Panc1 (cell line): Measurements from ENCODE around the gene CYFIP2.

Experiments
- CTCF ChIP-seq: fragments of 450-650 bp; IDR thresholded peaks from 2 replicates; pipeline ENCODE4 v1.5.1; 2017; ENCODE audit warnings: mild to moderate bottlenecking
- POLR2AphosphoS5 ChIP-seq: IDR thresholded peaks from 2 replicates; pipeline ENCODE4 v1.6.1; 2012; ENCODE audit warnings: mild to moderate bottlenecking, low read depth, low read length, moderate library complexity
- SIN3A ChIP-seq: IDR thresholded peaks from 2 replicates; pipeline ENCODE4 v1.6.1; 2012; ENCODE audit warnings: low read depth, mild to moderate bottlenecking, low read length, moderate library complexity, borderline replicate concordance; ENCODE audit not compliant: insufficient read depth

- no peak for TF ChIP-seq SIN3A
- TF ChIP-seq POLR2AphosphoS5: no peak
- no peak; the same call in 1 of the 2 replicates for TF ChIP-seq CTCF
Measured at GRCh38 chr5:157308836-157309465, 43.0 kb downstream of the CYFIP2 start.
